Smooth muscle cell of the pulmonary artery (primary cell): ENCODE data around the gene KRTAP10-12. TPM values are rescaled to one million over a fixed set of nuclear protein-coding genes. Genes with fewer than 3 reads are reported as not detected.

Source experiments
- total RNA-seq: library from RNA; depleted of rRNA; stranded (reverse); fragments of >200 nt; gene quantifications from 2 replicates; pipeline ENCODE4 v1.2.3, GENCODE V29; 2014

KRTAP10-12 gene
- not detected in 2 replicates for total RNA-seq

GRCh38 chr21:44697172-44697810 lies at the start of gene KRTAP10-12:
Gene KRTAP10-12, plus strand, starts transcription at chr21:44697172. Its CDS starts 30 bp downstream, at chr21:44697202.

GRCh38 chr21:44654576-44655175 lies 42.3 kb upstream of the KRTAP10-12 start, which contains the start of gene KRTAP12-4:
Gene KRTAP12-4, minus strand, starts transcription at chr21:44654659. Its CDS starts 45 bp downstream, at chr21:44654614.

GRCh38 chr21:44657635-44658540 lies 39.1 kb upstream of the KRTAP10-12 start, which contains the start of gene KRTAP12-3:
Gene KRTAP12-3, plus strand, starts transcription at chr21:44657932. Its CDS starts 48 bp downstream, at chr21:44657980.

GRCh38 chr21:44666401-44667320 lies 30.3 kb upstream of the KRTAP10-12 start, which contains the start of gene KRTAP12-2:
Gene KRTAP12-2, minus strand, starts transcription at chr21:44666927. Its CDS starts 41 bp downstream, at chr21:44666886.

GRCh38 chr21:44681861-44682579 lies 15.0 kb upstream of the KRTAP10-12 start, which contains the start of gene KRTAP12-1:
Gene KRTAP12-1, minus strand, starts transcription at chr21:44682163. Its CDS starts 40 bp downstream, at chr21:44682123.

GRCh38 chr21:44711327-44712202 lies 14.6 kb downstream of the KRTAP10-12 start, which contains the start of gene TSPEAR:
Gene TSPEAR, minus strand, starts transcription at chr21:44711572. Its CDS starts 58 bp downstream, at chr21:44711514.

Other genes starting within 250 kb of the KRTAP10-12 start
- gene LRRC3, start 241.7 kb upstream of the KRTAP10-12 start, total RNA-seq = 0.26 and 0.65 TPM in 2 replicates
- gene KRTAP10-1, start 157.0 kb upstream of the KRTAP10-12 start, total RNA-seq = not detected in 2 replicates
- not detected in 2 replicates for gene KRTAP10-2, start 145.7 kb upstream of the KRTAP10-12 start, total RNA-seq
- not detected in 2 replicates for gene KRTAP10-3, start 138.4 kb upstream of the KRTAP10-12 start, total RNA-seq
- gene KRTAP10-4, start 123.4 kb upstream of the KRTAP10-12 start, total RNA-seq = not detected in 2 replicates
- gene KRTAP10-5, start 116.6 kb upstream of the KRTAP10-12 start, total RNA-seq = not detected in 2 replicates
- not detected in 2 replicates for gene KRTAP10-6, start 104.7 kb upstream of the KRTAP10-12 start, total RNA-seq
- gene KRTAP10-7, start 96.6 kb upstream of the KRTAP10-12 start, total RNA-seq = not detected in 2 replicates
- gene KRTAP10-8, start 85.1 kb upstream of the KRTAP10-12 start, total RNA-seq = not detected in 2 replicates
- gene KRTAP10-9, start 70.1 kb upstream of the KRTAP10-12 start, total RNA-seq = not detected in 2 replicates
- not detected in 2 replicates for gene KRTAP10-10, start 59.8 kb upstream of the KRTAP10-12 start, total RNA-seq
- not detected in 2 replicates for gene KRTAP10-11, start 50.8 kb upstream of the KRTAP10-12 start, total RNA-seq
- not detected in 2 replicates for gene KRTAP12-4, start 42.5 kb upstream of the KRTAP10-12 start, total RNA-seq
- gene KRTAP12-3, start 39.2 kb upstream of the KRTAP10-12 start, total RNA-seq = not detected in 2 replicates
- not detected in 2 replicates for gene KRTAP12-2, start 30.2 kb upstream of the KRTAP10-12 start, total RNA-seq
- not detected in 2 replicates for gene KRTAP12-1, start 15.0 kb upstream of the KRTAP10-12 start, total RNA-seq
- gene TSPEAR, start 14.4 kb downstream of the KRTAP10-12 start, total RNA-seq = not detected in 2 replicates
- 88.7 and 102 TPM in 2 replicates for gene UBE2G2, start 104.6 kb downstream of the KRTAP10-12 start, total RNA-seq
- gene SUMO3, start 120.9 kb downstream of the KRTAP10-12 start, total RNA-seq = 66.2 and 77.2 TPM in 2 replicates
- 241 and 282 TPM in 2 replicates for gene PTTG1IP, start 176.5 kb downstream of the KRTAP10-12 start, total RNA-seq
- 0.46 and 1.7 TPM in 2 replicates for gene ITGB2, start 223.7 kb downstream of the KRTAP10-12 start, total RNA-seq
- gene SLX9, start 242.9 kb downstream of the KRTAP10-12 start, total RNA-seq = 9.9 and 12.8 TPM in 2 replicates